Coronary artery (tissue), 2 donors: ENCODE results near the gene MEIS1.

Source experiments
- DNase-seq: peaks from one replicate; pipeline ENCODE4 v3.0.0-alpha.2; 2017; ENCODE audit warnings: low spot score
- H3K27ac ChIP-seq, 2 donors: fragments of 200-600 bp; sonication (generic); one replicate each; pipeline ENCODE4 v1.5.1; 2016 to 2019
- H3K4me3 ChIP-seq: fragments of 200-600 bp; sonication (generic); 2 replicates; pipeline ENCODE4 v1.5.1; 2016; ENCODE audit warnings: mild to moderate bottlenecking, moderate library complexity
- CTCF ChIP-seq: fragments of 200-600 bp; sonication (generic); IDR thresholded peaks from one replicate; pipeline ENCODE4 v1.5.1; 2019; ENCODE audit warnings: antibody characterized with exemption

MEIS1 gene

GRCh38 chr2:66580166-66581049 is 145.5 kb downstream of the MEIS1 start:
- peak overlapping the region; percentile 32 for H3K4me3 ChIP-seq
- no peak for TF ChIP-seq CTCF
- DNase-seq: no peak
- no peak overlapping the region for H3K27ac ChIP-seq

GRCh38 chr2:66581339-66582103 is 146.6 kb downstream of the MEIS1 start:
- no peak for DNase-seq
- Histone ChIP-seq H3K4me3 (peak overlapping the region; percentile 32), H3K27ac (no peak overlapping the region)
- no peak for TF ChIP-seq CTCF

- TF ChIP-seq CTCF: no peak
- H3K27ac ChIP-seq: no peak overlapping the region
- H3K4me3 ChIP-seq: peak overlapping the region; percentile 32
- no peak for DNase-seq
Measured at GRCh38 chr2:66582104-66582986, 147.4 kb downstream of the MEIS1 start.

- no peak for TF ChIP-seq CTCF
- Histone ChIP-seq H3K27ac (no peak overlapping the region), H3K4me3 (no peak overlapping the region)
- DNase-seq: no peak
Measured at GRCh38 chr2:66582987-66583880, 148.3 kb downstream of the MEIS1 start.

DNA sequence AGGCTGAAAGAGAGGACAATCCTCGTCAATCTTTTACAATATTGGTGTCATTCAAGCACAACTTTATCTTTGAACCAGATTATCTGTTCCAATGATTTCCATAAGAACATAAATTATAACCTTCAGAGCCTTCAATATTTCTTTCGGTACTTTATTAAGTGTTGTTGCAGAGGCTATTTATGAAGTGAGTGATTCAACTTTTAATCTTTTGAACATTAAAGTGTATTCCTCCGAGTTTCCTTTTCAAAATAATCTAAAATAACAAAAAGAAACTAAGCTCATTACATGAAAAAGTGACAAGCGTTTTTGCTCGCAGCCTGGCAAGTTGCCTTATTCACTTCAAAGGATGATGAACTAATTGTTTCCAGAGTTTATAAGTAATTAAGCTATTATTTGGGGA is 149.0 kb downstream of the MEIS1 start:
- H3K27ac ChIP-seq: no peak overlapping the region
- H3K4me3 ChIP-seq: no peak overlapping the region
- no peak for DNase-seq
- no peak for TF ChIP-seq CTCF

DNA sequence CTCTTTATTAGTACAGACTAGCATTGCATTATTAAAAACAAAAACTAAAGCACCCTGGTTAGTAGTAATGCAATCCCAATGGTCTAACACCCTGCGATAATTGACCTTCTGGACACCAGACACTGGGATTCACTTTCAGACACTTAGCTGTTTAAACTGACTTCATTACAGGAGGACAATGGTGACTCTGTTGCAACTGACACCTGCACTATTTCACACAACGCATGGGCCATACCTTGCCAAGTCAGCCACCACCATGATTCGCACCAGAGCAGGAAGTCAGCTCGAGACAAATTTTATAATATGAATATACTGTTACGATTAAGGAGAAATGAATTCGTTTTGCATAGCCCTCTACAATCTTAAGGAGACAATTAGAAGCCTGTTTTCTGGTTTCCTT is 150.7 kb downstream of the MEIS1 start:
- H3K27ac ChIP-seq: no peak overlapping the region
- no peak for TF ChIP-seq CTCF
- no peak overlapping the region for H3K4me3 ChIP-seq
- no peak for DNase-seq
